ENCODE results near the gene CBY2. TPM values are rescaled to one million over a fixed set of nuclear protein-coding genes. Genes with fewer than 3 reads are reported as not detected.
"Not testable (repeated sequence)": the region's sequence is repeated elsewhere in the genome, so short reads cannot be mapped to it uniquely, and the experiment has no call there.

Gene CBY2
- total RNA-seq, 1 experiment from 2014 or later, result not detected

DNA sequence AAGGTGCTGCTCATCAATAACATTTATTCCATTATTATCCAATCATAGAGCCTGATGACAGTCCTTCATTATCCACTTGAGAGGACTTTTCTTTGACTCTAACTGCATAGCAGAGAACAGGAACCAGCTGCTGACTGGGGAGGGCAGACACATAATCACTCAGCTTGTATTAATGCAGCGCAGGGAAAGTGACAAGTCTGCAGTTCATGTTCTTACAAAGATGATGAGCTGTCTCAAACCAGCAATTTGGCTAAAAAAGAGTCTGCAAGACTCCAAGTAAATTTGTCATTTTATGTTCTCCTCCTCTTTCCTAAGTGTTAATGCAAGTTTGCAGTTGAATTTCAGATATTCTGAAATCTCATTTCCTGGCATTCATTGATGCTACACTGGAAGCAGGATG, 40.0 kb upstream of the CBY2 start:
- H3K4me1 ChIP-seq (ENCODE audit: insufficient read depth, low read length), result no peaks in the 10 kb centered on the region
- TF ChIP-seq, protein P1, sequence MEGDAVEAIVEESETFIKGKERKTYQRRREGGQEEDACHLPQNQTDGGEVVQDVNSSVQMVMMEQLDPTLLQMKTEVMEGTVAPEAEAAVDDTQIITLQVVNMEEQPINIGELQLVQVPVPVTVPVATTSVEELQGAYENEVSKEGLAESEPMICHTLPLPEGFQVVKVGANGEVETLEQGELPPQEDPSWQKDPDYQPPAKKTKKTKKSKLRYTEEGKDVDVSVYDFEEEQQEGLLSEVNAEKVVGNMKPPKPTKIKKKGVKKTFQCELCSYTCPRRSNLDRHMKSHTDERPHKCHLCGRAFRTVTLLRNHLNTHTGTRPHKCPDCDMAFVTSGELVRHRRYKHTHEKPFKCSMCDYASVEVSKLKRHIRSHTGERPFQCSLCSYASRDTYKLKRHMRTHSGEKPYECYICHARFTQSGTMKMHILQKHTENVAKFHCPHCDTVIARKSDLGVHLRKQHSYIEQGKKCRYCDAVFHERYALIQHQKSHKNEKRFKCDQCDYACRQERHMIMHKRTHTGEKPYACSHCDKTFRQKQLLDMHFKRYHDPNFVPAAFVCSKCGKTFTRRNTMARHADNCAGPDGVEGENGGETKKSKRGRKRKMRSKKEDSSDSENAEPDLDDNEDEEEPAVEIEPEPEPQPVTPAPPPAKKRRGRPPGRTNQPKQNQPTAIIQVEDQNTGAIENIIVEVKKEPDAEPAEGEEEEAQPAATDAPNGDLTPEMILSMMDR (conservative IDR thresholded peaks at IDR 0.05), result no peak
- Mint-ChIP-seq H3K27me3 (ENCODE audit: low read depth) (no peaks in the 10 kb centered on the region), H3K27ac (no peak overlapping the region), H3K4me3 (no peak overlapping the region), H3K9me3 (peaks cover under 1 to 3% of the 10 kb centered on the region in 2 experiments; a peak in 3 of 5 replicates), H3K36me3 (ENCODE audit: insufficient read depth in 1 of 3, low read depth in 3 of 3) (peaks cover 0 to 5% (median under 1%) of the 10 kb centered on the region in 3 experiments; a peak in 4 of 7 replicates), H3K4me1 (peaks cover 0 to 2% of the 10 kb centered on the region in 2 experiments; a peak in 1 of 4 replicates)
- no peak overlapping the region for H4K91ac ChIP-seq (ENCODE audit: insufficient read length, low read depth, low read length)
- no peak overlapping the region for H3K56ac ChIP-seq (ENCODE audit: insufficient read length, low read depth, low read length)
- no peak overlapping the region for H3K23ac ChIP-seq (ENCODE audit: insufficient read length, low read depth, low read length)
- H4K5ac ChIP-seq (ENCODE audit: insufficient read length, low read depth, low read length), result no peak overlapping the region
- no peaks in the 10 kb centered on the region for H3K27me3 ChIP-seq (ENCODE audit: insufficient read depth, low read length)
- no peak overlapping the region for H2AK5ac ChIP-seq (ENCODE audit: insufficient read length, low read length)
- no peak overlapping the region for H3K9ac ChIP-seq (ENCODE audit: extremely low read depth, insufficient read length, low read length)
- H3K4me2 ChIP-seq (ENCODE audit: insufficient read depth, insufficient read length, low read length), result no peak overlapping the region
- no peak overlapping the region for H4K8ac ChIP-seq (replicated peaks; ENCODE audit: insufficient read length, low read depth, low read length)
- H3K23me2 ChIP-seq (ENCODE audit: insufficient read length, low read depth, low read length, poor library complexity, severe bottlenecking), result no peaks in the 10 kb centered on the region
- H3K18ac ChIP-seq (ENCODE audit: insufficient read length, low read depth, low read length), result no peak overlapping the region
- no peak overlapping the region for H2BK12ac ChIP-seq (ENCODE audit: insufficient read length, low read depth, low read length)
- no peak overlapping the region for H2BK5ac ChIP-seq (ENCODE audit: insufficient read length, low read length)
- no peak overlapping the region for H3K4ac ChIP-seq (ENCODE audit: low read depth, low read length)
- no peak for DNase-seq
- H3K79me1 ChIP-seq (ENCODE audit: insufficient read depth, low read depth, low read length, poor library complexity, severe bottlenecking), result no peaks in the 10 kb centered on the region
- no peaks in the 10 kb centered on the region for H4K20me1 ChIP-seq (ENCODE audit: control insufficient read depth, insufficient read depth, insufficient read length)
- WGBS (ENCODE audit: extremely low coverage, insufficient read length, low lambda C conversion rate), result no CpG with 5 or more reads among the region's 1 CpG
- H2BK15ac ChIP-seq (ENCODE audit: low read depth, low read length), result no peak overlapping the region
- H3K9me3 ChIP-seq (ENCODE audit: control insufficient read depth, low read depth, low read length), result no peaks in the 10 kb centered on the region
- H3K27ac ChIP-seq (ENCODE audit: insufficient read length, low read depth, low read length), result no peak overlapping the region
- no peak overlapping the region for H2BK120ac ChIP-seq (ENCODE audit: low read depth, low read length, poor library complexity, severe bottlenecking)
- H2AFZ ChIP-seq (ENCODE audit: low read length), result no peak overlapping the region
- H3K79me2 ChIP-seq (ENCODE audit: insufficient read depth, low read length), result no peaks in the 10 kb centered on the region
- no peak overlapping the region for H3K14ac ChIP-seq (ENCODE audit: insufficient read depth, low read length)
- no peak overlapping the region for H3T11ph ChIP-seq (ENCODE audit: low read length)
- H2BK20ac ChIP-seq (ENCODE audit: low read depth, low read length, poor library complexity, severe bottlenecking), result no peak overlapping the region

DNA sequence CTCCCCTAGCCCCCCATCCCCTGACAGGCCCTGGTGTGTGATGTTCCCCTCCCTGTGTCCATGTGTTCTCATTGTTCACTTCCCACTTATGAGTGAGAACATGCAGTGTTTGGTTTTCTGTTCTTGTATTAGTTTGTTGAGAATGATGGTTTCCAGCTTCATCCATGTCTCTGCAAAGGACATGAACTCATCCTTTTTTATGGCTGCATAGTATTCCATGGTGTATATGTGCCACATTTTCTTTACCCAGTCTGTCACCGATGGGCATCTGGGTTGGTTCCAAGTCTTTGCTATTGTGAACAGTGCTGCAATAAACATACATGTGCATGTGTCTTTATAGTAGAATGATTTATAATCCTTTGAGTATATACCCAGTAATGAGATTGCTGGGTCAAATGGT, 39.2 kb upstream of the CBY2 start:
- not testable (repeated sequence) for H3K9me3 Mint-ChIP-seq

More for the DNA sequence above, 39.2 kb upstream of the CBY2 start:
- H2BK15ac ChIP-seq (ENCODE audit: low read depth, low read length); H3K14ac ChIP-seq (ENCODE audit: insufficient read depth, low read length); H3K4me3 Mint-ChIP-seq; H3K36me3 Mint-ChIP-seq (ENCODE audit: insufficient read depth in 1 of 3, low read depth in 3 of 3); H3T11ph ChIP-seq (ENCODE audit: low read length); H3K23ac ChIP-seq (ENCODE audit: insufficient read length, low read depth, low read length); H2AK5ac ChIP-seq (ENCODE audit: insufficient read length, low read length); H4K91ac ChIP-seq (ENCODE audit: insufficient read length, low read depth, low read length); H2BK5ac ChIP-seq (ENCODE audit: insufficient read length, low read length); H2AFZ ChIP-seq (ENCODE audit: low read length); H3K4me2 ChIP-seq (ENCODE audit: insufficient read depth, insufficient read length, low read length); H3K4ac ChIP-seq (ENCODE audit: low read depth, low read length); H3K23me2 ChIP-seq (ENCODE audit: insufficient read length, low read depth, low read length, poor library complexity, severe bottlenecking); H2BK20ac ChIP-seq (ENCODE audit: low read depth, low read length, poor library complexity, severe bottlenecking); H3K27me3 Mint-ChIP-seq (ENCODE audit: low read depth); H3K4me1 Mint-ChIP-seq; H3K9me3 ChIP-seq (ENCODE audit: control insufficient read depth, low read depth, low read length); H4K5ac ChIP-seq (ENCODE audit: insufficient read length, low read depth, low read length); H3K79me1 ChIP-seq (ENCODE audit: insufficient read depth, low read depth, low read length, poor library complexity, severe bottlenecking); H2BK12ac ChIP-seq (ENCODE audit: insufficient read length, low read depth, low read length); H3K9ac ChIP-seq (ENCODE audit: extremely low read depth, insufficient read length, low read length); H4K8ac ChIP-seq (replicated peaks; ENCODE audit: insufficient read length, low read depth, low read length); DNase-seq; H4K20me1 ChIP-seq (ENCODE audit: control insufficient read depth, insufficient read depth, insufficient read length); H3K56ac ChIP-seq (ENCODE audit: insufficient read length, low read depth, low read length); H3K27ac ChIP-seq (ENCODE audit: insufficient read length, low read depth, low read length); H3K27ac Mint-ChIP-seq; H3K4me1 ChIP-seq (ENCODE audit: insufficient read depth, low read length); H2BK120ac ChIP-seq (ENCODE audit: low read depth, low read length, poor library complexity, severe bottlenecking); H3K27me3 ChIP-seq (ENCODE audit: insufficient read depth, low read length); H3K79me2 ChIP-seq (ENCODE audit: insufficient read depth, low read length); H3K18ac ChIP-seq (ENCODE audit: insufficient read length, low read depth, low read length): not testable (repeated sequence)
- no CpG with 5 or more reads among the region's 1 CpG for WGBS (ENCODE audit: extremely low coverage, insufficient read length, low lambda C conversion rate)
